T-helper 1 cell treated with Interleukin-12 subunit alpha and Interleukin-12 subunit beta and Interleukin-4 antibody, amounts not matched to agents 30 ng/mL and 1 ng/mL, for 36 hours (primary cell): Measurements from ENCODE around the gene ATP7B. TPM values are rescaled to one million over a fixed set of nuclear protein-coding genes. Genes with fewer than 3 reads are reported as not detected.
"Not testable (repeated sequence)": the region's sequence is repeated elsewhere in the genome, so short reads cannot be mapped to it uniquely, and the experiment has no call there.

Experiments
- intact Hi-C: fragments of 100-400 bp; cut with micrococcal nuclease; formaldehyde crosslinking; loops from one replicate; pipeline ENCODE4 v1.15.1; 2024
- total RNA-seq: library from RNA; stranded (reverse); gene quantifications from 2 replicates; pipeline ENCODE4 v1.2.3, GENCODE V29; 2022

Gene ATP7B
- total RNA-seq, 1 donor from 2014 or later: 0.34 TPM

DNA sequence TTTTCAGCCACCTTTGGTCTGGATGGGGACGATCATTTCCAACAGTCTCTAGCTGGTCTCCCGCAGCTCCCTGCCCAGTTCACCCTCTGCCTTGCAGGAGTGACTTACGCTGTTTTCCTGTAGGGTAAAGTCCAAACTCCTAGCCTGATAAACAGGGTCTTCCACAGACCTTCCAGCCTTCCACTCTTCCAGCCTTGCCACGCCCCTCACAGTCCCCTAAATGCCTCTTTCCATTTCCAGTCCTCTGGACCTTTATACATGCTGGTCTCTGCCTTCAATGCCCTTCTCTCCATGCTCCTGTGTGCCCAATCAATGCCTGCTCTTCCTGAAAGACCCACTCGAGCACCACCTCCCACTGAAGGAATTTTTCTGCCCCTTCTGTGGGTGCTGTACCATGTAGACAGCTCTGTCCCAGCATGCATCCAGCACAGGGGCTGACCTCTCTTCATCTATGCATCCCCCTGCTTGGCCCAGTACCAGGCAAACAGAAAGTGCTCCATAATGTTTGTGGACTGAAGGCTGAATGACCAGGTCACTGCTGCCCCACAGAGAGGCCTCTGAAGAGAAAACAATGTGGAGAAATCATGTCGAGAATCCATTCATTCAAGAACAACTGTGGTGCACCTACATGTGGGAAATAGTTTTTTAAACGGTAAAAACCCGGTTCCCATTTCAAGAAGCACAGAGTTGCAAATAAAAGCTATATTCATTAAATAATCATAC, 4.6 kb downstream of the ATP7B start:
- intact Hi-C loops: no loop called here

DNA sequence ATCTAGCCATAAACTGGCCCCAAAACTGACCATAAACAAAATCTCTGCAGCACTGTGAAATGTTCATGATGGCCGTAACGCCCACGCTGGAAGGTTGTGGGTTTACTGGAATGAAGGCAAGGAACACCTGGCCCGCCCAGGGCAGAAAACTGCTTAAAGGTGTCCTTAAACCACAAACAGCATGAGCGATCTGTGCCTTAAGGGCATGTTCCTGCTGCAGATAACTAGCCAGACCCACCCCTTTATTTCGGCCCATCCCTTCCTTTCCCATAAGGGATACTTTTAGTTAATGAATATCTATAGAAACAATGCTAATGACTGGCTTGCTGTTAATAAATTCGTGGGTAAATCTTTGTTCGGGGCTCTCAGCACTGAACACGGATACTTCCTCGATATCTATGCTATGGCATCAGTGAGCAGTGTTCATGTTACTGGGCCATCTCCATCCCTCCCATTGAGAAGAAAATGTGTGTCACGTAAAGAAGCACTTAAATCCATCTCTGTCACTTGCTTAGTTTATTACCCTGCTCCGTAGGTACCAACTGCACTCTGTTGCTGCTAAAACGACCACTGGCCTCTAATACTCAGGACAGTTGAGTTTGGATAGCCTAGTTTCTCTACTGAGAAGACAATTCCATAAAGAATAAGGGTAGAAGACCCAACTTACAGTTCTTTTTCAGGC, 5.3 kb downstream of the ATP7B start:
- intact Hi-C loops: no loop called here

DNA sequence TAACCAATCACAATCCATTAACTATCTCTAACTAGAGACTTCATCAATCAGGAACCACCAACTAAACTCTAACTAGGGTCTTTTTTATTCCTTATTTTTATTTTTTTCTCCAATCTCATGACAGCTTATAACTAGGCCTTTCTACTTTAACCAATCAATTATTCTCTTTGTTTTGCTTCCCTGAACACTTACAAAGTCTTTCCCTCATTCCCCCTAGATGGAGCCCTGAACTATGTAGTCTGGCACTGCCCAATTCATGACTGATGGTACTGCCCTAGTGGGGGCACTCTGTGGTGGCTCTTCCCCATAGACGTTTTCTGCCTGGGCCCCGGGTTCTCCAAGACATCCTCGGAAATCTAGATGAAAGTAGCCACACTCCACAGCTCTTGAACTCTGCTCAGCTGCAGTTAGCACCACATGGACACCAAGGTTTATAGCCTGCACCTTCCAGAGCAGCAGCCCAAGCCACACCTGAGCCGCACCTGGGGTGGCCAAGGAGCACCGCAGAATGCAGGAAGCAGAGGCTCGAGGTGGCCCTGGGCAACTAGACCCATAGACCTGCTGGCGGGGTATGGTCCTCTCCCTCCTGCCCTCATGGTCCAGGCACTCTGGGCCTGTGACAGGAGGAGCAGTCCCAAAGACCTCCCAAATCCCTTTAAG, 6.6 kb downstream of the ATP7B start:
- intact Hi-C loops: no loop called here

DNA sequence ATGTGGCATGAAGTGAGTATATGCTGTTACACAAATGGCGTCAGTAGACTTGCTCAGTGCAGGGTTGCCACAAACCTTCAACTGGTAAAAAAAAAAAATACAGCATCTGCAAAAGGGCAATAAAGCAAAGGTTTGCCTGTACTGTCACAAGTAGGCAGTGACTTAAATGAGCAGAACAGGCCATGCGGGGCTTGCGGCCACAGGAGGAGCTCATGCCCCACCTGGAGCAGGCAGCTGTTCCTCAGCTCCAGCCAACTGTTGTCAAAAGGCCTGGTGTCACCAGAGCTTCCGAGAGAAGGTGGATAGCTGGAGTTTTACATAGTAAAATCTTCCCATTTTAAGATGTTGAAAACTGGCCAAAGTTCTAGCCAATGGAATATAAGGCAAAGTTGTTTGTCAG, 7.7 kb downstream of the ATP7B start:
- intact Hi-C loops: no loop called here

DNA sequence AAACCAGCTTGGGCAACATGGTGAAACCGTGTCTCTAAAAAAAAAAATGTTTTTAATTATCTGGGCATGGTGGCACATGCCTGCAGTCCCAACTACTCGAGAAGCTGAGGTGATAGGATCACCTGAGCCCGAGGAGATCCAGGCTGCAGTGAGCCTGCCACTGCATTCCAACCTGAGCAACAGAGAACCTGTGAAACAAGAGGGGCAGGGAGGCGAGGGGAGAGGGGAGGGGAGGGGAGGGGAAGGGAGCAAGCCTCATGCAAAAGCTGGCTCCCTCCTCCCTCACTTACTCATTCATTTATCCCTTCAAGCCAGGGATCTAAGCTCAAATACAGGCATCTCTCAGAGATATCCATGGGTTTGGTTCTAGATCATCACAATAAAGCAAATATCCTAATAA, 8.9 kb downstream of the ATP7B start:
- intact Hi-C loops: no loop called here

DNA sequence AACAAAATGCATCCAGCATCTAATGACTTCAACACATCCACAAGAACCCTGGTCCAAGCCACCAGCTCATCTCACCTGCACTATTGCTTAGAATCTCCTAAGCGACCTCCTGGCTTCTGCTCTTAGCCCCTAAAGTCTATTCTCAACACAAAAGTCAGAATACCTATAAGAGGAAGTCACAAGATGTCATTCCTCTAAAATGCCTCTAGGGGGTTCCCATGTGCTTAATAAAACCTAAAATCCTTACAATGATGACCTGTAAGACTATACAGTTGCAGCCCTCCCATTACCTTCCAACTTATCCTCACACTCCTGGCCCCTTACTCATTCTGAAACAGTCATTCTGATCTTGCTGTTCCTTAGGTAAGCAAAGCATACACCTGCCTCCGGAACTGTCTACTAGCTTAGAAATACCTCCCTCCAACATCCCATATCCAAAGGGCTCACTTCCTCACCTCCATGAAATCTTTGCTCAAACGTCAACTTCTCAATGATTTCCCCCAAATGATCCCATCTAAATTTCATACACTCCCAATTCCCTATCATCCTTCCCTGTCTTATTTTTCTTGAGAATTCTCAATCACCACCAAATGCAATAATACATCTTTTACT, 10.0 kb downstream of the ATP7B start:
- intact Hi-C loops: loop anchor here (1.0 to 2.0 kb wide), 5 partner anchors 11 to 449 kb away; partner anchors contain the start of genes ALG11 and VPS36

DNA sequence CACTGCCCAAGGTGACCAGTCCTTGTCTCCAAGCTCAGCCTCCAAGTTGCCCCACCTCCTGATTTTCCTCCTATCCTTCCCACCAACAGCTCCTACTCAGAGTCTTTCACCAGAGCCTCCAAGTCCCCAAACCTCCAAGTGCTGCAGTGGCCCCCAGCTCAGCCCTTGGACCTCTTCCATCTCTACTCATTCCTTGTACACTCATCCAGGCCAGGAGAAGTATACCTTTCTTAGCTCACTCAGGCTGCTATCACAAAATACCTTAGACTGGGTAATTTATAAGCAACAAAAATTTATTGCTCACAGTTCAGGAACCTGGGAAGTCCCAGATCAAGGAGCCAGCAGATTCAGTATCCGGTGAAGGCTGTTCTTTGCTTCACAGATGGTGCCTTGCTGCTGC, 11.3 kb downstream of the ATP7B start:
- intact Hi-C loops: loop anchor here (2.0 kb wide), 1 partner anchor 237 kb away; no protein-coding TSS in a partner anchor

DNA sequence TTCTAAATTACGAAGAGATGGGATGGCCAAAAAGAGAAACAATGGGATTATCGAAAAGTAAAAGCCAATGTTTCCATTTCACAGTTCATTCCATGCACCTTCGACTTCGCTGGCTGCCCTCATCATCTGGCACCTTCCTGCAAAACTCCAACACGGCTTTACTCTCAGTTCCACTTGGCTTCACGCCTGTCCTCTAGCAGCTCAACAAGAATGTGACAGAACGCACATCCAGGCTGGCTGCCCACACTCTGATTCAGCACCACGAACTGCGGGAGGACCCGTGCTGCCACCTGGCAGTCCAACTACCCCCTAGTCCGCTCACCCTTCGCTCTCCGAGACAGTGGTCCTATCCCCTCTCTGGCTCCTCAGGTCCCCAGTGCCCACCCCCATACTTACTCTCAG, 11.7 kb downstream of the ATP7B start:
- intact Hi-C loops: no loop called here

DNA sequence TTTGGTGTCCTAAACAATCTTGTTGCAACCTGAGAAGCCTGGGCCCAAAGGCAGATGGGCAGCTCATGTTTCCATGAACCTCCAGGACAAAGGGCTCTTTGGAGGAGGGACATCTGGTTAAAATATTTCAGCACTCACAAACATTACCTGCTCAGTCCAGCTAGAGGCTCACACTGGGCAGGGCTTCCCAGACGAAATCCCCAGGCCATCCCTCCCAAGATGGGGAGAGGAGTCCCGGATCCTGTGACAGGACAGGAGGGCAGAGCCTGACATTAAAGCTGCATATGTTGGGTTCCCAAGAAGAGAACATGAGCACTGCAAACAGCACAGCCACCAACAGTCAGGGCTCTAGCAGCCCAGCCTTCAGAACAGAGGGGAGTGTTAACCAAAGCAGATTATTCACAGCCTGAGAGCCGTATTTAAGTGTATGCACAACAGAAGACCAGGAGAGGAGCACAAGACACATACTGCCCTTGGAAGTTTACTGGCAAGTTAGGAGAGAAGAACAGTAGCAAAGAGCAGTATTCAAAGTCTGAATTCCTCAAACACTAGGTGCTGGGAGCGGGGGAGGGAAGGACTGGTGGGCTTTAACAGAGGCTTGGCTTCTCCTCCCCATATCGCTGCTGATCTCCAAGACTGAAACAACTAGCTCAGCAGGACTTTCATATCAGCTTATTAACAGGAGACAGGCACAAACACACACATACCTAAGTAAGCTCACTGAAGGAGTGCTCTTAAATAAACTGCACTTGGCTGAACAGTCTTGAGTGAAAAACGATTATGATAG, 12.3 kb downstream of the ATP7B start:
- intact Hi-C loops: no loop called here

DNA sequence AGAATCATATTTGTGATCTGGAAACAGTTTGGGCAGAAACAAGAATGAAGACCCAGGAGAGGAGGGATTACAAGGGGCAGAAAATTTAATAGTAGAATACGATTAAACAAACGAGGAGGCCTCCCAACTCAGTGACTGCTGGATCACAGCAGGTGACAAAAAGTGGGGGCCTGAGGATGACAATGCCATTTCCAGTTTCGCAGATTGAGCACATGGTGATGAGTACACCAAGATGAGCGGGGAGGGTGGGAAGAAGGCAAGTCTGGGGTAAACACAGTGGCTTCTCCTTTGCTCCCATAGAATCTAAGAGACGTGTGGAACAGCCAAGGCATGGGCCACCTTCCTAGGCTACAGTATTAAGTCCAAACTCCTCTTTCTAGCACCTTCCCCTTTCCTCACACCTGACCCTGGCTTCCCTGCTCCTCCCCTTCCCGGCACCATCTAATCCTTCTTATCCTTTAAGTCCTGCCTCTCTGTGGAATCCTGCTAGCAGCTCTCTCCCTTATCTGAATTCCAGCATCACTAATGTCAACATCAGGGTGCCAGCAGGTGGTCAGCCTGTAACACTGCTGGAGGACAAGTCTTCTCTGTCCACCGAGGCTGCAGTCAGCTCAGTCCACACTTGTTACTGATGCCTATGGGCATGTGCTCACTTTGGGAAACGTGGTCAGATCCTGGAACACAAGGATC, 13.5 kb downstream of the ATP7B start:
- intact Hi-C loops: no loop called here

DNA sequence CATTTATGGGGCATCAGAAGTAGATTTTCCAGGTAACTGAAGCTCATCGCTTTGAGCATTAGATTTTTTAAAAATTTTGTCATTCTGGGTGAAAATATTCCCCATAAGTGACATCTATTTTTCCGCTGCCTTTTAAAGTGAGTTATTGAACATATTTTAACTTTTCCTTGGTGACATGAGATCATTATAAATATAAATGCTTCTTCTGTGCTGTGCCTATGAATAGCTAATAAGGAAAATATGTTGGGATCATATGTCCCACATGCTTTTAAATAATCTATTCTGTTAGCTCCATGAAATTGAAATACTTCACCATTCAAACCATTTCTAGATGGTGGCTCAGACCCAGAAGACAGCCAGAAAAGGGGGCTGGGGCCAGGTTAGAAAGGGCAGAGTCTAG, 14.1 kb downstream of the ATP7B start:
- intact Hi-C loops: no loop called here

DNA sequence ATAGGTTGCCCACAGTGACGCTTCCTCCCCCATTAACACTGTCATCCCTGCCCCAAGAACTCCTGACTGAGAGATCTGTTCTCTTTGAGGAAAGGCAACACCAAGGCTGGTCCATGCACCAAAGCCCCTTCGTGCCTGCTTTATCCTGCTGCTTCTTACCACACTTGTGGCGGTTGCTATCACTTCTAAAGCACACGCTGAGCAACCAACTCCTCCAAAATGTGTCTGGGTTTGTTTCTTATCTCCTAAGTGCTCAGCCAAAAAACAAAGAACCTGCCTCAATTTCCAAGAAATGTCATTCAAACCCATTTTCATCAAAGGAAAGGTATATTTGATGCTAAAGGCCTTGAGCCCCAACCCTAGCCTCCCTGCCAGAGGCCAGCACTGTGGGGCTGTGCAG, 14.6 kb downstream of the ATP7B start:
- intact Hi-C loops: no loop called here

DNA sequence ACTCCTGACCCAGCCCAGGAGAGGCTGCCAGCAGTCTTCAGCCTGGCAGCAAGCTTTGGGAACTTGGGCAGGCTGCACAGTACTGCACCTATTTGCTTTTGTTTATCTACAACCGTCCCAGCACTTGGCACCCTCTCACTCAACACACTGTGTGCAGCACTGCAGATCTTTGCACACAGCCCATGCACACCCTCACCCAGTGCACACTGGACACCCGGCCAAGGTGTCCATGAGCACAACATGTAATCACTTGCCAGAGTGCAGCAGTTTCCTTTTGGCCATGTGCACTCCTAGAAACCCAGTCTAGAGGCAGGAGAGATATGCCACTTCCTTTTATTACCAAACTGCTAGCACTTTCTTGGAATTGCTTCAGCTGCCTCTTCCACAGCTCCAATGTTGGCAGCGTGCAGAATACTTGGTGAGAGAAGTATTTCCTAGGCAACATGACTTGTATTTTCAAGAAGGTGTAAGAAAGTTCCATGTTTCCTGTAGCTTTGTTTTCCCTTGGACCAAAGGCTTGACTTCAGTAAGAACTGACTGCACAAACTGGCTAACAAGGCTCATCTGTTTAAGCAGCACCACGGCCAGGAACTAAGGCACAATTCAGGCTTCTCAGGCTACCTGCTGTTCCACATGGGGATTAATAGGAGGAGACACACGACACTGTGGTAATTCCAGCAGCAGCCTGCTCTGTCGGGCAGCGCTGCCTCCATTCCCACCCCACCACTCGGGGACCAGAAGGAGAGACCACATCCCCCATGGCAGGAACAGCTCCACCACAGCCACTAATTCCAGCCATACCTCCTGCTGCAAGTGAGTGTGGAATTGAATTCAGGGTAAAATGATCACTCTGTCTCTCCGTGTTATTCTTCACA, 15.3 kb downstream of the ATP7B start:
- intact Hi-C loops: no loop called here

DNA sequence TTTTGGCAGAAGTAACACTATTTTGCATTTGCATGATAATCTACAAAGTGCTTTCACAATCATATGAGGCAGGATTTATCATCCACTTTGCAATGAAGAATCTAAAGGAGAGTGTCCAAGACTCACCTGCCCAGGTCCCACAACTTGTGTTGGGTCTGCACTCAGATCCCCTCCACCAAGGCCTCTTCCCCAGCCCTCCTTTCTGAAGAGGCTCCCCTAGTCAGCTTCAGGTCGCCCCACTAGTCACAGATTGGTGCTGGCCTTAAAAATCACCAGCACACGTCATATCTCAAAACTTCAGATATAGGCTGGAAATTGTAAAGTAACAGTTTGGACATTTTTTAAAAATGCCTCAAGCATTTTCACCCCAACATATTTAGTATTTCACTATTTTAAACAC, 17.5 kb downstream of the ATP7B start:
- intact Hi-C loops: no loop called here

DNA sequence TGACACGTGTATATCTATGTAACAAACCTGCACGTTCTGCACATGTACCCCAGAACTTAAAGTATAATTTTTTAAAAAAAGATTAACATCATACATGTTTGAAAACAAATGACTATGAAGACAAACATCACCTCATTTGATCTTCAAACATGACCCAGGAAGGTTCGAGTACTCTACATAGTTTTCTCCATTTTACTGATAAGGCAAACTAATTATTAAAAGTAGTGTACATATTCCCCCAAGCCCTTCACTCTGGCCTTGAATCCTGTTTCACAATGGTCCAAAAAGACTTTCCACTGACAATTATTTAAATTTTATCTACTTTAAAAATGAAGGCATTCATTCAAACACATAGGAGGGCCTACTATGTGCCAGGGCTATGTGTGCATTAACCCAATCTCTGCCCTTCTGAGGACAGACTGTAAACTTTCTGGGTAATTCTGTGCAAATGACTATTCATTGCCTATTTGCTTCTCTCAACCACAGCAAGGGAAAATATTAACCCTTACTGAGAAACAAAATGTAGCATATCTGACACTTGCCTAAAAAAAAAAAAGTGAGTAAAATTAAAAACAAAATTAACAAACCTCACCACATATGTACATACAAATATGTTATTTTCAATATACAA, 22.1 kb downstream of the ATP7B start:
- intact Hi-C loops: no loop called here

DNA sequence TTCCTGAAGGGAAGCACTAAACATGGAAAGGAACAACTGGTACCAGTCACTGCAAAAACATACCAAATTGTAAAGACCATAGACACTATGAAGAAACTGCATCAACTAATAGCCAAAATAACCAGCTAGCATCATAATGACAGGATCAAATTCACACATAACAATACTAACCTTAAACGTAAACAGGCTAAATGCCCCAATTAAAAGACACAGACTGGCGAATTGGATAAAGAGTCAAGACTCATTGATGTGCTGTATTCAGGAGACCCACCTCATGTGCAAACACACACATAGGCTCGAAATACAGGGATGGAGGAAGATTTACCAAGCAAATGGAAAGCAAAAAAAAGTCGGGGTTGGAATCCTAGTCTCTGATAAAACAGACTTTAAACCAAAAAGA, 26.3 kb downstream of the ATP7B start:
- intact Hi-C loops: not testable (repeated sequence)

DNA sequence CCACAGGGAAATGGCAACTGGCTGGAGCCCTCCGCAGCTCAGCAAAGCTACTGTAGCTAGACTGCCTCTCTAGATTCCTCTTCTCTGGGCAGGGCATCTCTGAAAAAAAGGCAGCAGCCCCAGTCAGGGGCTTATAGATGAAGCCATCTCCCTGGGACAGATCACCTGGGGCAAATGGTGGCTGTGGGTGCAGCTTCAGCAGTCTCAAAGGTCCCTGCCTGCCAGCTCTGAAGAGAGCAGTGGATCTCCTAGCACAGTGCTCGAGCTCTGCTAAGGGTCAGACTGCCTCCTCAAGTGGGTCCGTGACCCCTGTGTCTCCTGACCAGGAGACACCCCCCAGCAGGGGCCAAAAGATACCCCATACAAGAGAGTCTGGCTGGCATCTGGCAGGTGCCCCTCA, 28.0 kb downstream of the ATP7B start:
- intact Hi-C loops: not testable (repeated sequence)

DNA sequence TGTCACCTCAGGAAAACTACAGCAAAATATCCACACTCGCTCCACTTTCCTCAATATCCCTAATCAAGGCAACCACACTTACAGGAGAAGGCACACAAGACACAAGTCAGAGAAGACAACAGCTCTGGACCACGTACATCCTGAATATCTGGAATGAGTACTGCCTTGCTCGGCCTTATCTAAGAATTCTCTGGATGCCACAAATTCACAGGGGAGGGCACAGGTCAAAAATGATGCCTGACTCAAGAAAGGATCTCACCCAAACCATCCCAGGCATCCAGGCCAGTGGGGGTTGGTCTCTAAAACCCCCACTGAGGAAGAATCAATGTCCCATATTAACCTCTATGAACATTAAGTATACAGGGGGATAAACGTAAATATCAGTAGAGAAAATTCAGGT, 29.9 kb downstream of the ATP7B start:
- intact Hi-C loops: no loop called here

DNA sequence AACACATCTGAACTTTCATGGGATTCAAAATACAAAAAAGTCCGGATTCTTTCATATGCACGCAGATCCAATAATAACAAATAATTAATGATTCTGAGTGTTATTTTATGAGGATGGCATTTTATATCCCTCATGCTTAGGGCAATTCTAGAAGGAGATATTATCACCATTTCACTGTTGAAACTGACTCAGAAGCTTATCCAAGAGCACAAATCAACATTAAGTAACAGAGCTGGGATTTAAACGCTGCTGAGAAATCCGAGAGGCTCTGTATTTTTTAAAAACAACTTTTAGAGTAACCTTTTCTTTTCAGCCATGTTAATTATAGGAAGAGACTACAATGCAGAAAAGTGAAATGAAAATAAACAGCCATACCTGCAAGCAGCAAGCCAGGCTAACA, 30.3 kb downstream of the ATP7B start:
- intact Hi-C loops: no loop called here
